ENCODE data around the gene TMED8.
"Not testable (repeated sequence)": the region's sequence is repeated elsewhere in the genome, so short reads cannot be mapped to it uniquely, and the experiment has no call there.

TMED8 gene

GRCh38 chr14:77416836-77417235 is 39.9 kb upstream of the TMED8 start:
- no peaks in the 10 kb centered on the region for H3K4me1 Mint-ChIP-seq
- peaks cover 26% of the 10 kb centered on the region for H3K9me3 Mint-ChIP-seq
- peaks cover 29% of the 10 kb centered on the region for H3K36me3 Mint-ChIP-seq (ENCODE audit: low read depth)
- H3K4me3 Mint-ChIP-seq, result no peak overlapping the region
- H3K27ac Mint-ChIP-seq, result no peak overlapping the region
- no peaks in the 10 kb centered on the region for H3K27me3 Mint-ChIP-seq (ENCODE audit: low read depth)
- TF ChIP-seq CTCF (IDR thresholded peaks at IDR 0.05; ENCODE audit: unreplicated experiment in 3 of 3), result no peak

- H3K4me3 Mint-ChIP-seq; H3K27me3 Mint-ChIP-seq (ENCODE audit: low read depth); H3K4me1 Mint-ChIP-seq; H3K27ac Mint-ChIP-seq: not testable (repeated sequence)
- Mint-ChIP-seq H3K9me3 (peaks cover 23% of the 10 kb centered on the region), H3K36me3 (ENCODE audit: low read depth) (peaks cover 22% of the 10 kb centered on the region)
Observed at GRCh38 chr14:77416098-77416497, 39.2 kb upstream of the TMED8 start.

GRCh38 chr14:77415403-77416030 is 38.6 kb upstream of the TMED8 start:
- H3K27ac Mint-ChIP-seq; H3K27me3 Mint-ChIP-seq (ENCODE audit: low read depth); H3K4me3 Mint-ChIP-seq; H3K4me1 Mint-ChIP-seq: not testable (repeated sequence)
- H3K9me3 Mint-ChIP-seq, result peaks cover 20% of the 10 kb centered on the region
- peaks cover 16% of the 10 kb centered on the region for H3K36me3 Mint-ChIP-seq (ENCODE audit: low read depth)

- no peaks in the 10 kb centered on the region for H3K36me3 Mint-ChIP-seq (ENCODE audit: low read depth)
- no peak overlapping the region for H3K27ac Mint-ChIP-seq
- H3K9me3 Mint-ChIP-seq, result no peaks in the 10 kb centered on the region
- H3K4me1 Mint-ChIP-seq, result peaks cover 9% of the 10 kb centered on the region
- no peak overlapping the region for H3K4me3 Mint-ChIP-seq
- no peaks in the 10 kb centered on the region for H3K27me3 Mint-ChIP-seq (ENCODE audit: low read depth)
- no peak for TF ChIP-seq CTCF (IDR thresholded peaks at IDR 0.05; ENCODE audit: unreplicated experiment in 3 of 3)
Observed at GRCh38 chr14:77409131-77409533, 32.2 kb upstream of the TMED8 start.

- no peak for TF ChIP-seq CTCF (IDR thresholded peaks at IDR 0.05; ENCODE audit: unreplicated experiment in 3 of 3)
- no peak overlapping the region for H3K4me3 Mint-ChIP-seq
- H3K9me3 Mint-ChIP-seq, result no peaks in the 10 kb centered on the region
- H3K4me1 Mint-ChIP-seq, result peaks cover 9% of the 10 kb centered on the region
- no peaks in the 10 kb centered on the region for H3K36me3 Mint-ChIP-seq (ENCODE audit: low read depth)
- H3K27me3 Mint-ChIP-seq (ENCODE audit: low read depth), result no peaks in the 10 kb centered on the region
- no peak overlapping the region for H3K27ac Mint-ChIP-seq
Observed at GRCh38 chr14:77407158-77407557, 30.3 kb upstream of the TMED8 start.

- H3K4me3 Mint-ChIP-seq, result no peak overlapping the region
- H3K4me1 Mint-ChIP-seq, result peaks cover 9% of the 10 kb centered on the region
- H3K36me3 Mint-ChIP-seq (ENCODE audit: low read depth), result no peaks in the 10 kb centered on the region
- no peak for TF ChIP-seq CTCF (IDR thresholded peaks at IDR 0.05; ENCODE audit: unreplicated experiment in 3 of 3)
- no peaks in the 10 kb centered on the region for H3K27me3 Mint-ChIP-seq (ENCODE audit: low read depth)
- no peaks in the 10 kb centered on the region for H3K9me3 Mint-ChIP-seq
- H3K27ac Mint-ChIP-seq, result no peak overlapping the region
Observed at GRCh38 chr14:77406718-77407117, 29.8 kb upstream of the TMED8 start.

- no peaks in the 10 kb centered on the region for H3K27me3 Mint-ChIP-seq (ENCODE audit: low read depth)
- H3K36me3 Mint-ChIP-seq (ENCODE audit: low read depth), result no peaks in the 10 kb centered on the region
- no peak overlapping the region for H3K27ac Mint-ChIP-seq
- no peaks in the 10 kb centered on the region for H3K9me3 Mint-ChIP-seq
- H3K4me1 Mint-ChIP-seq, result peaks cover 9% of the 10 kb centered on the region
- no peak overlapping the region for H3K4me3 Mint-ChIP-seq
- TF ChIP-seq CTCF (IDR thresholded peaks at IDR 0.05; ENCODE audit: unreplicated experiment in 3 of 3), result no peak
Observed at GRCh38 chr14:77406086-77406485, 29.2 kb upstream of the TMED8 start.

Data from nephron (organoid).